Measurements from ENCODE around the gene MYO7A. TPM values are rescaled to one million over a fixed set of nuclear protein-coding genes. Genes with fewer than 3 reads are reported as not detected.

The MYO7A gene
- total RNA-seq, 2 experiments from 2014 or later = 0.09 to 0.14 TPM

GRCh38 chr11:77127235-77127911 lies 673 bp upstream of the MYO7A start:
- intact Hi-C loops (cut with micrococcal nuclease) = loop anchor here (1.0 to 10.0 kb wide), 2 partner anchors 61 to 427 kb away; no protein-coding TSS in a partner anchor
- peaks cover 4% of the 10 kb centered on the region for H3K27me3 Mint-ChIP-seq
- H3K4me3 Mint-ChIP-seq = peak overlapping the region; percentile 37
- peak; percentile 100 for TF ChIP-seq CTCF (IDR thresholded peaks at IDR 0.05)
- no peaks in the 10 kb centered on the region for H3K36me3 Mint-ChIP-seq (ENCODE audit: low read depth)
- DNase-seq (peak; percentile 74), ATAC-seq (peak; percentile 83)
- H3K4me1 Mint-ChIP-seq (ENCODE audit: low read depth) = peaks cover 5% of the 10 kb centered on the region
- CTCF ChIA-PET = interaction anchor here (0.6 to 4.2 kb wide), 62 partner anchors 9 to 1987 kb away, joined by 3 to 176 read pairs (median 5); no protein-coding TSS in a partner anchor
- POLR2A ChIA-PET = no interaction called here
- H3K27ac Mint-ChIP-seq = no peak overlapping the region
- no peaks in the 10 kb centered on the region for H3K9me3 Mint-ChIP-seq

- H3K4me1 Mint-ChIP-seq (ENCODE audit: low read depth) = peaks cover 5% of the 10 kb centered on the region
- ChIA-PET POLR2A (no interaction called here), CTCF (interaction anchor here (1.2 to 4.2 kb wide), 7 partner anchors 11 to 419 kb away, joined by 3 to 176 read pairs (median 13); no protein-coding TSS in a partner anchor)
- no peak overlapping the region for H3K4me3 Mint-ChIP-seq
- H3K27me3 Mint-ChIP-seq = peaks cover 4% of the 10 kb centered on the region
- no peak for TF ChIP-seq CTCF (IDR thresholded peaks at IDR 0.05)
- H3K27ac Mint-ChIP-seq = no peak overlapping the region
- no peaks in the 10 kb centered on the region for H3K9me3 Mint-ChIP-seq
- H3K36me3 Mint-ChIP-seq (ENCODE audit: low read depth) = no peaks in the 10 kb centered on the region
- DNase-seq (no peak), ATAC-seq (no peak)
- intact Hi-C loops (cut with micrococcal nuclease) = loop anchor here (10.0 kb wide), 1 partner anchor 426 kb away; no protein-coding TSS in a partner anchor
These were observed 1.2 kb downstream of the MYO7A start for GRCh38 chr11:77129069-77129841.

GRCh38 chr11:77129842-77130756 lies 2.1 kb downstream of the MYO7A start:
- Mint-ChIP-seq H3K4me1 (ENCODE audit: low read depth) (peaks cover 5% of the 10 kb centered on the region), H3K27ac (no peak overlapping the region), H3K9me3 (no peaks in the 10 kb centered on the region), H3K27me3 (peaks cover 4% of the 10 kb centered on the region), H3K36me3 (ENCODE audit: low read depth) (no peaks in the 10 kb centered on the region), H3K4me3 (no peak overlapping the region)
- DNase-seq (no peak), ATAC-seq (no peak)
- CTCF ChIA-PET = interaction anchor here (1.2 to 1.4 kb wide), 3 partner anchors 57 to 418 kb away, joined by 3 to 10 read pairs (median 4); no protein-coding TSS in a partner anchor
- no peak for TF ChIP-seq CTCF (IDR thresholded peaks at IDR 0.05)
- intact Hi-C loops (cut with micrococcal nuclease) = loop anchor here (10.0 kb wide), 1 partner anchor 425 kb away; no protein-coding TSS in a partner anchor
- POLR2A ChIA-PET = no interaction called here

GRCh38 chr11:77130763-77131513 lies 2.9 kb downstream of the MYO7A start:
- H3K27me3 Mint-ChIP-seq = peaks cover 4% of the 10 kb centered on the region
- TF ChIP-seq CTCF (IDR thresholded peaks at IDR 0.05) = no peak
- H3K4me1 Mint-ChIP-seq (ENCODE audit: low read depth) = peaks cover 5% of the 10 kb centered on the region
- ChIA-PET CTCF (interaction anchor here (0.9 to 1.4 kb wide), 4 partner anchors 57 to 418 kb away, joined by 3 to 10 read pairs (median 4); no protein-coding TSS in a partner anchor), POLR2A (no interaction called here)
- no peak overlapping the region for H3K27ac Mint-ChIP-seq
- no peaks in the 10 kb centered on the region for H3K9me3 Mint-ChIP-seq
- no peaks in the 10 kb centered on the region for H3K36me3 Mint-ChIP-seq (ENCODE audit: low read depth)
- no peak for DNase-seq
- ATAC-seq = no peak
- H3K4me3 Mint-ChIP-seq = no peak overlapping the region
- intact Hi-C loops (cut with micrococcal nuclease) = no loop called here

All from activated CD8-positive, alpha-beta T cell treated with anti-CD3 and anti-CD28 coated beads for 36 hours (primary cell).